GM12878 (cell line): Measurements from ENCODE around the gene TGM2. TPM values are rescaled to one million over a fixed set of nuclear protein-coding genes. Genes with fewer than 3 reads are reported as not detected.

ENCODE experiments used
- ATAC-seq: fragments of 200-7000 bp; cut with Tn5 transposase; 3 replicates; pipeline ENCODE4 v1.9.1; 2020; ENCODE audit warnings: mild to moderate bottlenecking, moderate library complexity
- BruUV-seq: library from RNA; stranded (reverse); fragments of 400-500 nt; replicated peaks from 2 replicates; lab custom pipeline; 2021; lab: Mats Ljungman, UMichigan
- CTCF ChIA-PET: fragments of 300-600 bp; sonication (Branson Sonifier 250); formaldehyde crosslinking; extraction: SDS; loops from one replicate; lab custom pipeline; 2021; ENCODE audit warnings: inconsistent platforms; lab: Yijun Ruan, JAX
- POLR2A ChIA-PET: fragments of 350-600 bp; formaldehyde crosslinking; extraction: SDS; loops from one replicate; lab custom pipeline; 2021; ENCODE audit warnings: inconsistent platforms; lab: Charles Lee
- RAD21 ChIA-PET: fragments of 300-600 bp; sonication (Branson Sonifier 250); formaldehyde crosslinking; loops from one replicate; lab custom pipeline; 2023; ENCODE audit warnings: antibody characterized with exemption; ENCODE audit not compliant: unreplicated experiment; lab: Charles Lee
- SMC1A ChIA-PET: fragments of 300-600 bp; sonication (Branson Sonifier 250); formaldehyde crosslinking; loops from one replicate; lab custom pipeline; 2023; ENCODE audit not compliant: unreplicated experiment, uncharacterized antibody; lab: Charles Lee
- DNase-seq: peaks from one replicate; pipeline ENCODE4 v3.0.0-alpha.2; 2011; ENCODE audit warnings: low read depth, low spot score
- FAIRE-seq: peaks from 3 replicates; lab custom pipeline; 2011; peaks lifted over from hg19 to GRCh38; lab: Jason Lieb, UNC
- H2AFZ ChIP-seq: 2 replicates; pipeline ENCODE4 v1.6.0; 2011; ENCODE audit warnings: low read depth, low read length, control low read depth; ENCODE audit not compliant: control insufficient read depth
- H3K27ac ChIP-seq: 2 replicates; pipeline ENCODE4 v1.5.1; 2011; ENCODE audit warnings: control low read depth; ENCODE audit not compliant: control insufficient read depth, insufficient read depth
- H3K27me3 ChIP-seq, 2 experiments: replicated peaks in 1 of 2; 2 replicates each; pipeline versions ENCODE4 v1.6.0 to v1.6.1; 2011; ENCODE audit warnings: low read length in 1 of 2; ENCODE audit not compliant: control insufficient read depth in 2 of 2, insufficient read depth in 2 of 2
- H3K36me3 ChIP-seq, 2 experiments: 2 replicates each; pipeline ENCODE4 v1.5.1; 2011; ENCODE audit warnings: low read length in 1 of 2; ENCODE audit not compliant: control insufficient read depth in 2 of 2, insufficient read depth in 2 of 2
- H3K4me1 ChIP-seq: 2 replicates; pipeline ENCODE4 v1.6.1; 2011; ENCODE audit warnings: mild to moderate bottlenecking, low read length, moderate library complexity, mixed read lengths; ENCODE audit not compliant: control insufficient read depth, insufficient read depth
- H3K4me2 ChIP-seq: 2 replicates; pipeline ENCODE4 v1.6.0; 2011; ENCODE audit warnings: control low read depth; ENCODE audit not compliant: control insufficient read depth, insufficient read depth
- H3K4me3 ChIP-seq: fragments of 200-600 bp; sonication (generic); 2 replicates; pipeline ENCODE4 v1.5.1; 2016
- H3K79me2 ChIP-seq: 2 replicates; pipeline ENCODE4 v1.6.0; 2011; ENCODE audit warnings: low read length; ENCODE audit not compliant: control insufficient read depth, insufficient read depth
- H3K9ac ChIP-seq: 2 replicates; pipeline ENCODE4 v1.8.0; 2011; ENCODE audit warnings: low read length, control low read depth, mixed read lengths; ENCODE audit not compliant: control insufficient read depth, insufficient read depth
- H3K9me3 ChIP-seq: replicated peaks from 3 replicates; pipeline ENCODE4 v1.5.1; 2011; ENCODE audit warnings: mild to moderate bottlenecking, low read length; ENCODE audit not compliant: control insufficient read depth, insufficient read depth
- H4K20me1 ChIP-seq: 2 replicates; pipeline ENCODE4 v1.6.0; 2011; ENCODE audit not compliant: control insufficient read depth, insufficient read depth
- BHLHE40 ChIP-seq, 2 experiments: fragments of 450-650 bp in 1 of 2; IDR thresholded peaks; 2 replicates each; pipeline ENCODE4 v1.6.1; 2011 to 2017; ENCODE audit warnings: low read depth in 2 of 2, borderline replicate concordance in 1 of 2, improper control_type of control experiment in 1 of 2, low read length in 1 of 2, mild to moderate bottlenecking in 1 of 2
- CHD2 ChIP-seq: IDR thresholded peaks from 2 replicates; pipeline ENCODE4 v1.6.1; 2011; ENCODE audit warnings: low read depth, low read length, improper control_type of control experiment, borderline replicate concordance
- HCFC1 ChIP-seq: fragments of 150-350 bp; IDR thresholded peaks from 2 replicates; pipeline ENCODE4 v1.6.1; 2014; ENCODE audit warnings: low read length
- KDM1A ChIP-seq: fragments of 200-600 bp; sonication (generic); IDR thresholded peaks from 2 replicates; pipeline ENCODE4 v1.6.1; 2016; ENCODE audit warnings: borderline replicate concordance
- MEF2A ChIP-seq: IDR thresholded peaks from 2 replicates; pipeline ENCODE4 v1.6.1; 2011; ENCODE audit warnings: low read depth, mild to moderate bottlenecking, low read length, moderate library complexity; ENCODE audit not compliant: insufficient read depth
- MEF2B ChIP-seq: fragments of 450-650 bp; IDR thresholded peaks from 2 replicates; pipeline ENCODE4 v1.6.1; 2018; ENCODE audit warnings: mild to moderate bottlenecking, moderate library complexity; ENCODE audit not compliant: partially characterized antibody, poor library complexity, severe bottlenecking
- NFYB ChIP-seq: IDR thresholded peaks from 2 replicates; pipeline ENCODE4 v1.6.1; 2011; ENCODE audit warnings: low read depth, mild to moderate bottlenecking, low read length, improper control_type of control experiment, moderate library complexity; ENCODE audit not compliant: insufficient read depth
- PAX5 ChIP-seq: IDR thresholded peaks from 2 replicates; pipeline ENCODE4 v1.6.1; 2011; ENCODE audit warnings: low read depth, low read length, borderline replicate concordance
- PBX3 ChIP-seq: IDR thresholded peaks from 2 replicates; pipeline ENCODE4 v1.6.1; 2011; ENCODE audit warnings: mild to moderate bottlenecking, low read depth, low read length, moderate library complexity; ENCODE audit not compliant: insufficient replicate concordance
- RBBP5 ChIP-seq: fragments of 200-600 bp; sonication (generic); conservative IDR thresholded peaks from 2 replicates; pipeline ENCODE4 v1.6.1; 2016
- SUPT20H ChIP-seq: IDR thresholded peaks from 2 replicates; pipeline ENCODE4 v1.6.1; 2011; ENCODE audit warnings: low read depth, mild to moderate bottlenecking, low read length, moderate library complexity, borderline replicate concordance; ENCODE audit not compliant: control insufficient read depth
- TAF1 ChIP-seq: IDR thresholded peaks from 2 replicates; pipeline ENCODE4 v1.6.1; 2011; ENCODE audit warnings: mild to moderate bottlenecking, low read depth, low read length, borderline replicate concordance
- USF2 ChIP-seq: IDR thresholded peaks from 2 replicates; pipeline ENCODE4 v1.6.1; 2011; ENCODE audit warnings: low read depth, low read length, improper control_type of control experiment, borderline replicate concordance
- ZSCAN29 ChIP-seq: fragments of 450-650 bp; IDR thresholded peaks from 2 replicates; pipeline ENCODE4 v1.6.1; 2017; ENCODE audit warnings: mild to moderate bottlenecking, moderate library complexity
- WGBS: methylation state at CpG from one replicate; pipeline ENCODE4 v1.1.6; 2016; ENCODE audit warnings: low lambda C conversion rate; ENCODE audit not compliant: insufficient replicate concordance, insufficient coverage; ENCODE audit errors: missing lambda C conversion rate; 5-methylcytosine and 5-hydroxymethylcytosine counted together
- in situ Hi-C: fragments of 300-500 bp; cut with MboI; formaldehyde crosslinking; loops from 9 replicates; pipeline ENCODE4 v1.14.3; 2018; ENCODE audit warnings: mixed read lengths
- intact Hi-C: fragments of 100-400 bp; cut with micrococcal nuclease; formaldehyde crosslinking; loops from one replicate; pipeline ENCODE4 v1.14.2; 2022; ENCODE audit not compliant: unreplicated experiment
- polyA plus RNA-seq, 11 experiments: library from polyadenylated mRNA; depleted of rRNA in 4 of 11; unstranded in 6 of 11; stranded (reverse) in 5 of 11; fragments of >200 nt; fragmentation: Nextera tagmentation in 4 of 11; fragmentation: Illumina TruSeq in 1 of 11; extraction: Ambion mirVana in 4 of 11; extraction: Trizol in 1 of 11; gene quantifications; 1 replicate in 1 of 11; 2 replicates in 10 of 11; pipeline versions ENCODE4 v1.2.1 to v1.2.3, GENCODE V29; 2011 to 2016; ENCODE audit warnings: inconsistent platforms in 2 of 11, missing spikeins in 2 of 11, low read depth in 1 of 11
- total RNA-seq, 4 experiments: library from RNA; depleted of rRNA in 3 of 4; stranded (reverse); fragments of >200 nt in 3 of 4; fragmentation: Illumina TruSeq in 1 of 4; extraction: Trizol in 1 of 4; gene quantifications; 2 replicates each; pipeline versions ENCODE4 v1.2.1 to v1.2.3, GENCODE V29; 2013 to 2021
- TF ChIP-seq, protein P1 (sequence below): IDR thresholded peaks from 2 replicates; pipeline ENCODE4 v1.6.1; 2012; ENCODE audit warnings: low read length, inconsistent platforms
- TF ChIP-seq, protein P2 (sequence below): fragments of 450-650 bp; IDR thresholded peaks from 2 replicates; pipeline ENCODE4 v1.6.1; 2014; ENCODE audit warnings: mild to moderate bottlenecking
- TF ChIP-seq, protein P3 (sequence below): fragments of 450-650 bp; formaldehyde crosslinking; IDR thresholded peaks from 2 replicates; pipeline ENCODE4 v1.4.0; 2022; ENCODE audit warnings: mild to moderate bottlenecking, moderate library complexity

TGM2 gene
- total and polyA plus RNA-seq, 10 of the 15 experiments (the other 5 are each of a cell fraction or from before 2014, with no cell fraction given), result 0.11 to 1.9 (median 0.51) TPM

DNA sequence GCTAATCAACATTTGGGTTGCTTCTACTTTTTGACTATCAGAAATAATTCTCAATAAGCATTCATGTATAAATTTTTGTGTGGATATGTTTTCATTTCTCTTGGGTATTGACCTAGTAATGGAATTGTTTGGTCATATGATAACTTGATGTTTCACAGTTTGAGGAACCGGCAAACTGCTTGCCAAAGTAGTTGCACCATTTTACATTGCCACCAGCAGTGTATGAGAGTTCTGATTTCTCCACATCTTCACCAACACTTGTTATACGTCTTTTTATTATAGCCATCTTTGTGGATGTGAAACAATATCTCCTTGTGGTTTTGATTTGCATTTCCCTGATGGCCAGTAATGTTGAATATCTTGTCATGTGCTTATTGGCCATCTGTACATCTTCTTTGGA lies 42.6 kb upstream of the TGM2 start:
- Histone ChIP-seq H3K9me3 (no peaks in the 10 kb centered on the region), H3K36me3 (no peaks in the 10 kb centered on the region), H3K4me2 (no peak overlapping the region), H4K20me1 (no peaks in the 10 kb centered on the region), H3K4me3 (no peak overlapping the region), H3K79me2 (no peaks in the 10 kb centered on the region), H3K9ac (no peak overlapping the region), H3K4me1 (no peaks in the 10 kb centered on the region), H3K27ac (no peak overlapping the region), H3K27me3 (no peaks in the 10 kb centered on the region; a peak in 2 of 4 replicates), H2AFZ (no peak overlapping the region)
- DNase-seq (no peak), ATAC-seq (no peak), FAIRE-seq (no peak)
- 41% methylated on average over 2 of the region's 2 CpGs for WGBS
- intact Hi-C loops (no loop called here), in situ Hi-C loops (no loop called here)
- ChIA-PET SMC1A (interaction anchor here (1.1 to 1.5 kb wide), 3 partner anchors 12 to 173 kb away, joined by 3 to 7 read pairs (median 5); no protein-coding TSS in a partner anchor), POLR2A (no interaction called here), RAD21 (no interaction called here), CTCF (interaction anchor here (1.1 to 6.2 kb wide), 4 partner anchors 13 to 150 kb away, joined by 3 to 35 read pairs (median 4); no protein-coding TSS in a partner anchor)
- BruUV-seq, result no TSS peak
- TF ChIP-seq, protein P1, sequence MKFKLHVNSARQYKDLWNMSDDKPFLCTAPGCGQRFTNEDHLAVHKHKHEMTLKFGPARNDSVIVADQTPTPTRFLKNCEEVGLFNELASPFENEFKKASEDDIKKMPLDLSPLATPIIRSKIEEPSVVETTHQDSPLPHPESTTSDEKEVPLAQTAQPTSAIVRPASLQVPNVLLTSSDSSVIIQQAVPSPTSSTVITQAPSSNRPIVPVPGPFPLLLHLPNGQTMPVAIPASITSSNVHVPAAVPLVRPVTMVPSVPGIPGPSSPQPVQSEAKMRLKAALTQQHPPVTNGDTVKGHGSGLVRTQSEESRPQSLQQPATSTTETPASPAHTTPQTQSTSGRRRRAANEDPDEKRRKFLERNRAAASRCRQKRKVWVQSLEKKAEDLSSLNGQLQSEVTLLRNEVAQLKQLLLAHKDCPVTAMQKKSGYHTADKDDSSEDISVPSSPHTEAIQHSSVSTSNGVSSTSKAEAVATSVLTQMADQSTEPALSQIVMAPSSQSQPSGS, result no peak
- no peak for TF ChIP-seq BHLHE40 (IDR thresholded peaks at IDR 0.05; ENCODE audit: borderline replicate concordance in 1 of 2, low read depth in 2 of 2, low read length in 1 of 2)
- TF ChIP-seq MEF2B, result no peak
- TF ChIP-seq, protein P2, sequence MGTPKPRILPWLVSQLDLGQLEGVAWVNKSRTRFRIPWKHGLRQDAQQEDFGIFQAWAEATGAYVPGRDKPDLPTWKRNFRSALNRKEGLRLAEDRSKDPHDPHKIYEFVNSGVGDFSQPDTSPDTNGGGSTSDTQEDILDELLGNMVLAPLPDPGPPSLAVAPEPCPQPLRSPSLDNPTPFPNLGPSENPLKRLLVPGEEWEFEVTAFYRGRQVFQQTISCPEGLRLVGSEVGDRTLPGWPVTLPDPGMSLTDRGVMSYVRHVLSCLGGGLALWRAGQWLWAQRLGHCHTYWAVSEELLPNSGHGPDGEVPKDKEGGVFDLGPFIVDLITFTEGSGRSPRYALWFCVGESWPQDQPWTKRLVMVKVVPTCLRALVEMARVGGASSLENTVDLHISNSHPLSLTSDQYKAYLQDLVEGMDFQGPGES, result no peak
- TF ChIP-seq CHD2, result no peak
- TF ChIP-seq ZSCAN29, result no peak
- TF ChIP-seq, protein P3, sequence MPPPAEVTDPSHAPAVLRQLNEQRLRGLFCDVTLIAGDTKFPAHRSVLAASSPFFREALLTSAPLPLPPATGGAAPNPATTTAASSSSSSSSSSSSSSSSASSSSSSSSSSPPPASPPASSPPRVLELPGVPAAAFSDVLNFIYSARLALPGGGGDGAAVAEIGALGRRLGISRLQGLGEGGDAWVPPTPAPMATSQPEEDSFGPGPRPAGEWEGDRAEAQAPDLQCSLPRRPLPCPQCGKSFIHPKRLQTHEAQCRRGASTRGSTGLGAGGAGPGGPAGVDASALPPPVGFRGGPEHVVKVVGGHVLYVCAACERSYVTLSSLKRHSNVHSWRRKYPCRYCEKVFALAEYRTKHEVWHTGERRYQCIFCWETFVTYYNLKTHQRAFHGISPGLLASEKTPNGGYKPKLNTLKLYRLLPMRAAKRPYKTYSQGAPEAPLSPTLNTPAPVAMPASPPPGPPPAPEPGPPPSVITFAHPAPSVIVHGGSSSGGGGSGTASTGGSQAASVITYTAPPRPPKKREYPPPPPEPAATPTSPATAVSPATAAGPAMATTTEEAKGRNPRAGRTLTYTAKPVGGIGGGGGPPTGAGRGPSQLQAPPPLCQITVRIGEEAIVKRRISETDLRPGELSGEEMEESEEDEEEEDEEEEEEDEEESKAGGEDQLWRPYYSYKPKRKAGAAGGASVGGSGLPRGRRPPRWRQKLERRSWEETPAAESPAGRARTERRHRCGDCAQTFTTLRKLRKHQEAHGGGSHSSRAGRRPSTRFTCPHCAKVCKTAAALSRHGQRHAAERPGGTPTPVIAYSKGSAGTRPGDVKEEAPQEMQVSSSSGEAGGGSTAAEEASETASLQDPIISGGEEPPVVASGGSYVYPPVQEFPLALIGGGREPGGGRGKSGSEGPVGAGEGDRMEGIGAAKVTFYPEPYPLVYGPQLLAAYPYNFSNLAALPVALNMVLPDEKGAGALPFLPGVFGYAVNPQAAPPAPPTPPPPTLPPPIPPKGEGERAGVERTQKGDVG, result no peak
- no peak for TF ChIP-seq USF2
- no peak for TF ChIP-seq MEF2A
- TF ChIP-seq RBBP5, result no peak
- TF ChIP-seq NFYB, result no peak
- TF ChIP-seq PAX5, result no peak
- no peak for TF ChIP-seq PBX3
- no peak for TF ChIP-seq KDM1A
- TF ChIP-seq SUPT20H, result no peak
- TF ChIP-seq HCFC1, result no peak
- TF ChIP-seq TAF1, result no peak
